NCI-H146 treated with DMSO at 0.1 percent for 48 hours (cell line): ENCODE measurements around the gene ALG10.
"Not testable (repeated sequence)": the region's sequence is repeated elsewhere in the genome, so short reads cannot be mapped to it uniquely, and the experiment has no call there.

ENCODE experiments used
- DNase-seq: peaks from one replicate; lab custom pipeline; 2025; ENCODE audit not compliant: unreplicated experiment; lab: John Stamatoyannopoulos, UW

Gene ALG10, protein sequence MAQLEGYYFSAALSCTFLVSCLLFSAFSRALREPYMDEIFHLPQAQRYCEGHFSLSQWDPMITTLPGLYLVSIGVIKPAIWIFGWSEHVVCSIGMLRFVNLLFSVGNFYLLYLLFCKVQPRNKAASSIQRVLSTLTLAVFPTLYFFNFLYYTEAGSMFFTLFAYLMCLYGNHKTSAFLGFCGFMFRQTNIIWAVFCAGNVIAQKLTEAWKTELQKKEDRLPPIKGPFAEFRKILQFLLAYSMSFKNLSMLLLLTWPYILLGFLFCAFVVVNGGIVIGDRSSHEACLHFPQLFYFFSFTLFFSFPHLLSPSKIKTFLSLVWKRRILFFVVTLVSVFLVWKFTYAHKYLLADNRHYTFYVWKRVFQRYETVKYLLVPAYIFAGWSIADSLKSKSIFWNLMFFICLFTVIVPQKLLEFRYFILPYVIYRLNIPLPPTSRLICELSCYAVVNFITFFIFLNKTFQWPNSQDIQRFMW

DNA sequence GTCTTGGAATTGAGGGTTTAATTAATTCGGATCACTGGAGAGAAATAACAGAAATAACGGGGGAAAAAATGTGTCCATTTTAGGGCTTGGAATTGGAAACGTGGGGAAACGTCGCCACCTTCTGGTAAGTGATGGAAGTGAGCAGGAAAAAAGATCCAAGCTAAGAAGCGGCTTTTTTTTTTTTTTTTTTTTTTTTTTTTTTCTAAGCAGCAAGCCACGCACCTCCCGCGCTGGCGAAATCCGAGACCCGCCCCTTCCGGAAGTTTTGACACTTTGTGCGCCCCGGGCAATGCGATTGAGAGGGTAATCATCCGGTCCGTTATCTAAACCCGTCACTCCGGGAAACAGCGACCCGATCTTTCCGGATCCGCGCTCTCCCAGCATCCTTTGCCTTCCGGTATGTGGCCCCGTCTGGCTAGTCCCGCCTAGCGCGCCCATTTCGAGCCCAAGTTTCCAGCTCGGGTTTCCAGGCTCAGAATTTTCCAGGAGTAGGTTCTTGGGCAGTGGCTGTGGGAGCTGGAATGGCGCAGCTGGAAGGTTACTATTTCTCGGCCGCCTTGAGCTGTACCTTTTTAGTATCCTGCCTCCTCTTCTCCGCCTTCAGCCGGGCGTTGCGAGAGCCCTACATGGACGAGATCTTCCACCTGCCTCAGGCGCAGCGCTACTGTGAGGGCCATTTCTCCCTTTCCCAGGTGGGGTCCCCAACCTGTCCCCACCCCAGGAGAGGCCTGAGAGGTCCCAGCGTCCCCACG is at the start of gene ALG10:
TSS of gene ALG10 (plus strand) at position 418 of the 752 bp plus-strand sequence. CDS start at position 522, 104 bp downstream.
- peak; percentile 95 for DNase-seq

DNA sequence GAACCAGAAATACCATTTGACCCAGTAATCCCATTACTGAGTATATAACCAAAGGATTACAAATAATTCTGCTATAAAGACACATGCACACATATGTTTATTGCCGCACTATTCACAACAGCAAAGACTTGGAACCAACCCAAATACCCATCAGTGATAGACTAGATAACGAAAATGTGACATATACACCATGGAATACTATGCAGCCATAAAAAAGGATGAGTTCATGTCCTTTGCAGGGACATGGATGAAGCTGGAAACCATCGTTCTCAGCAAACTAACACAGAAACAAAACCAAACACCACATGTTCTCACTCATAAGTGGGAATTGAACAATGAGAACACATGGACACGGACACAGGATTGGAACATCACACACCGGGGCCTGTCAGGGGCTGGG is 49.4 kb upstream of the ALG10 start:
- not testable (repeated sequence) for DNase-seq

DNA sequence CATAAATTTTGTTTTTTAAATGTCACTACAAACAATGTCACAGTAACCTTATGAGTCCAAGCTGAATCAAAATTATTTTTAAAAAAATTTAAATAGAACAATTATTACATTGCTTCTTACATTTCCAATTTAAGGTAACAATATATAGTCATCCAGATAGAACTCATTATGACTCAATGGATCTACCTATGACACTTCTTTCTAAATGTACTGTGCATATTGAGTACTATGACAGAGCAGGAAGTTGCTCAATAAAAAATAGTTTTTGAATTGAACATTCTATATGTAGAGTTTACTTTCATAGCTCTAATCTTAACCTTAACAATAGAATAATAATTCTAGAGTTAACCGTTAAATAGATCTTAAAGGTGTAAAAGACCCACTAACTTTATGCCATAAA is 44.4 kb upstream of the ALG10 start:
- DNase-seq, result no peak

DNA sequence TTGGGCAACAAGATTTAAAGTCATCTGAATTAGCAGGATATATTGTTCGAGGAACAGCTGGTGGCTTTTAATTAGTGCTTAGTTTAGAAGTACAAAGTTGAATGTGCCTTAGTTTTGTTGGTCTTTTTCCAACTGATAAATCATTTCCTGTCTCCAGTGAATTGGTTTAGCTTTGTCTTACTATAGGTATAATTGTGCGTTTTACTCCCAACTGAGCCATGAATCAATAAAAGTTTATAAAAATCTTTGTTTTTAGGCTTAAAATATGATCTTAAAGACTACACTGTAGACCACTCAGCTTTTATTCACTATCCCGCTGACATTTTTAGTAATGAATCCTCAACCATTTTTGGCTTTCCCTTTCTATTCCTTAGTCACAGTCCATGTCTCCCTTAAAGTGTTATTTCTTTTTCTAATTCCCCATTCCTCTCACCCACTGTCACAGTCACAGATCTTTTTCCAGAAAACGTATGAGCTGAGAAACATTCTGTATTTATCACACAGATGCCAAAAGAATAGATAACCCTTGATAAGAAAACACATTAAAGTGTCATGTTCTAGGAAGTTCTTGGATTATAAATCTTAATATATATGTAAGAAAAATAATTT is 34.0 kb upstream of the ALG10 start:
- no peak for DNase-seq

DNA sequence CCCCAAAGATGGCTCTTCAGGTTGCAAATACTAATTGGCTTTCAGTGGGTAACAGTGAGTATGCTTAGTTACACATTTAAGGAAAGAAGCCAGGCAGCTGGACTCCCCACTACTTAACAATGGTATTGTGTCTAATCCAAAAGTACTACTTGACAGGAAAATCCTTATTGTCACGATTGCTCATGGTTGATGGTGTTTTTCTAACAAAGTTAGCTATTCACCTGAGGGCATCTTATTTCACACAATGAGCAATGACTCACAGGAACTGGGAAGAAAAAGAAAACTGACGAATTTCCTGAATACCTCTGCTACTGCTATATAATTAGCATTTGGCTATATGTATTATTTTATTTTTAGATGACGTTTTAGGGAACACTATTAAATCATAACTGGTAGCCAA is 33.4 kb upstream of the ALG10 start:
- DNase-seq, result no peak

DNA sequence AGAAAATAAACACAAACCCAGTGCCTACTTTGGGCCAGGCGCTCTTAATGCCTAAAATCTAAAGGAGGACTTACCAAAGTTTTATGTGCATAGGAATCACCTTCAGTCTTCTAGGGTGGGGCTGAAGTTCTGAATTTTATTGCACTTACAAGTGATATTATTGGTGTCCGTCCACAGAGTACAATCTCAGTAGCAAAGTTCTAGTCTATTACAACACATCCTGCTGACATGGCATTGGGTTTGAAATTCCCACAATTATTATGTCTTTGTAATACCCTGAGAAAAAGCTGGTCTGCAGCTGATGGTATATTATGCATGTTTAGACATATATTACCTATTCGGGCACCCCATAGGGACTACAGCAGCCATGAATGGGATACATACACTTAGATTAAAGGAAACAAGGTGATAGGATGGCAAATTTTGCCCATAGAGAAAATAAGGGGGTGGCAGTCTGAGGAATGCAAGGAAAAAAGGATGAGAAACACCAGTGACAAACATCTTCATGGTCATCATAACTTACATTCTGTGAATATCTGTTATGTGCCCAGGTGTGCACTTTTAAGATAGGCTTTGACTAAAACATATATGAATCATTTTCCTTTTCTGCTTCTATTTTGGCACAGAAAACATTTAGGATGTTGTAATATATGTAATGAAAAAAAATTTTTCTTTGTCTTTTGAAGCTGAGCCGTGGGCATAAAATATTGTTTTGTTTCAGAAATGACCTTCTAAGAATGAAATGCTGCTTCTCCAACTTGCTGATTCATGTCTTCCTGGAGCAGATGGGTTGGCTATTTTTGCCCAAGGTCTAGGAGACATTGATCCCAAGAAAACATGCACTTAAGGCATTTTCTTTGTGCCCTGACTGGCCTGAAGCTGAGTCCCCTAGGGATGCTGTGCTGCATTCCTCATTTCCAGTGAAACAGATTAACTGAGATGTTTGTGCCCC is 27.2 kb upstream of the ALG10 start:
- DNase-seq, result no peak

DNA sequence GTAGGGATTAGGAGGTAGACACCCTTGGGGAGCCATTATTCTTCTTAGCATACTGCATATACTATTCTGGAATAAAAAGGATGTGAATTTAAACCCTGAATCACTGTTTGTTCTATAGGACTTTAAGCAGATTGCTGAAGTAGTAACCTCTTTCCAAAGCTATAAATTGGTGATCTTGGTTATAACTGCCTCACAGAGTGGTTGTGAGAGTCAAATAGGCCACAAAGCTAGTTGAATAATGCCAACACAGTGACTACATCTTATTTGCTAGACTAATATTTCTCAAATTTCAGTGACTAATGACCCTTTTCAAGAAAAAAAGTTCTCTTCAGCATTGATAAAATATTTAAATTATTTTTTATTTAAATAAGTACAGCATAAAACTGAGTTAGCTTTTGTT is 13.5 kb upstream of the ALG10 start:
- not testable (repeated sequence) for DNase-seq

DNA sequence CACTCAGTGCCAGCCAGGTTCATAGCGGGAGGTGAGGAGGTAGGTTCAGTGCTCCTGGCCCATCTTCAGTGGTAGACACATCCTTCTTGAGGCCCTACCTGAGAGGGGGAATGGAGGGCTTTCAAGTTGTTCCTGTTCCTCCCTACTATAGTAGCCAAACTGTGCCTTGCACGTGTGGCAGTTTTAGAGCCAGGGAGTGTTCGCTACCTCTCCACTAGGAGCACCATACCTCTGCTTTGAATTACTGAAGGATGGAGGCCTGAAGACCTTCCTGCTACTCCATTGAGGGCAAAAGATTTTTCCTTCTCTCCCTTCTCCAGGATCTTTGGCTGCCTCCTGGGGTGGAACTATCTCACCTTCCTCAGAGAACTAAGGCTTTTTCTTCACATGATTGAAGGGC is 5.9 kb upstream of the ALG10 start:
- DNase-seq, result no peak

DNA sequence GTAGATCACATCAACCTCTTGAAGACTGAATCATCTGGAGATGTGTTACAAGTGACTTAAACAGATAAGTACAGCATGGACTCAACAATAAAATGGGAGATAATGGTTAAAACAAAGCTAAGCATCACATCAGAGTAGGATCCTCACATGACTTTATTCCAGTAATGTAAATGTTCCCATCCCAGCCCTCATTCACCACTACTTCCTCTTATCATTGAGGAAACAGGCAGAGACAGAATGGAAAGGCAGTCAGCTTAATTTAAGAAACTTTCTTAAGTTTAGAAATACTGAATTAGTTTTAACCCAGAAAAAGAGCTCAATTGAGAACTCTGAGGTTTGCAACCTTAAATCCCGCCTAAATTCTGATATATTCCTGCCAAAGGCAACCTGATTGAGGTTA is 1.2 kb upstream of the ALG10 start:
- no peak for DNase-seq

DNA sequence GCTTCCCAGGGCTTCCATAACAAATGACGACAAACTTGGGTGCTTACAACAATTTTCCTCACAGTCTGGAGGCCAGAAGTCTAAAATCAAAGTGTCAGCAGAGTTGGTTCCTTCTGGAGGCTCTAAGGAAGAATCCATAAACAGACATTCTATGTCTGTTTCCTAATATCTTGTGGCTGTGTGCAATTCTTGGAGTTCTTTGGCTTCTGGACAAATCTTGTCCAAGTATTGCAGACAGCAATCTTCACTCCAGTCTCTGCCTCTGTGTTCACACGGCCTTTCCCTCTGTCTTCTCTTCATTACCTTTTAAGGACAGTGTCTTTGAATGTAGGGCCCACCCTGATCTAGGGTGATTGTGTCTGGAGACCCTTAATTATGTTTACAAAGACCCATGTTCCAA is 5.4 kb downstream of the ALG10 start:
- not testable (repeated sequence) for DNase-seq

DNA sequence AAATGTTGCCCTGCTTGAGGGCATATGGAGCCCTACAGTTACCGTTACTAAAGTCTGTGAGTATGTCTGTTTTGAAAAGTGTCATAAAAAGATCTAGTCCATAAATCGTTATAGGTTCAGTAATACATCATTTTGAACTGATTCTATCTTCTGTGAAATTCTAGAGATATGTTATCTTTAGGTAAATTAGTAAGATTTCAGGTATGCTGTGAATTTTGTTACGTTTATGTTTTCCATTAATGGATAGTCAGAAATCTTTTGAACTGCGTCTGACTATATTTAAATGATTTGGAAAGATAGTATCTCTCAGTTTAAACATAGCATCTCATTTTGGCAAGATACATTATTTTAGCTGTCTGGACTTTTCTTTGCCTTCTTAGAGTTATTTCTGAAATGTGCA is 8.3 kb downstream of the ALG10 start:
- DNase-seq, result no peak

DNA sequence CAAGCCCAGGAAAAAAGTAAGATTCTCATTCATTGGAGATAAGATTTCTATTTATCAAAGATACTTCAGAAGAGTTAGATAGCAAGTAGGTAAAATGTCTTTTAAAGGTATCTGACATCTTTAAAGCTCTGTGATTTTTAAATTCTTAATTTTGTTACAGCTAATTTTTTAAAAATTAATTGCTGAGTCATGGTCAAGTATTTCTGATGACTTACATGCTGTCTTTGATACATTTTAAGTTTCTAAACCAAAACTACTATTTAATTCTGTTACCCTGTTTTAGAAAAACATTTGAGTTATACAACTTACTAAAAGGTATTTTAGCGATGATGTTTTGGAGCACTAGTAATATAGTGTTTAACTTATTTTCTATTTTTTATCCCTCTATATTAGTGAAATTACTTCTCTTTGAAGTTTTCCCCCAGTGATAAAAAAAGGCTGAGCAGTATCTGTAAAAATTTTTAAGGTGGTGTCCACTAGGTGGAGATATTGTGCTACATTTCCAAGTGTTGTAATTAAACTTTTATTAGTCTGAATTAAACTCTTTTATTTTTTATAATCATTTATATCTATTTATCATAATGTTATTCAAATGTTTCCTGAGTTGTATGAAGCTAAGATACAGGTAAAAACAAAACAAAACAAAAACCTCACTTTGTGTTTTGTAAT is 11.5 kb downstream of the ALG10 start:
- peak; percentile 1 for DNase-seq

DNA sequence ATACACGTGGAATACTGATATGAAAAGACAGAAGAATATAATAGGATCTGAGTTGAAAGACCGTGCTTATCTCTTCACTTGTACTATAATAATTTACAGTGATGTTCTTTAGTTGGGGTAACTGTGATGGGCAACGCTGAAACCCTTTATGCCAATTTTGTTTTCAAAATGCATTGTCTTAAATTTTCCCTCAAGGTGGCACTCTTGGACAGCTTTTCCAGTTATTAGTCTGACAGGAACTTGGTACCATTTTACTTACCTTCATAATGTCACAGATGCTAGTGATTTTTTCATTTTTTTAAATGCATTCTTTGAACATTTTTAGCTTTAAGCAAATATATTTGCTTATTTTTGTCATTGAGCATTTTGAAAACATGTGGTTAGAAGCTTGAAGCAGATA is 16.1 kb downstream of the ALG10 start:
- not testable (repeated sequence) for DNase-seq

DNA sequence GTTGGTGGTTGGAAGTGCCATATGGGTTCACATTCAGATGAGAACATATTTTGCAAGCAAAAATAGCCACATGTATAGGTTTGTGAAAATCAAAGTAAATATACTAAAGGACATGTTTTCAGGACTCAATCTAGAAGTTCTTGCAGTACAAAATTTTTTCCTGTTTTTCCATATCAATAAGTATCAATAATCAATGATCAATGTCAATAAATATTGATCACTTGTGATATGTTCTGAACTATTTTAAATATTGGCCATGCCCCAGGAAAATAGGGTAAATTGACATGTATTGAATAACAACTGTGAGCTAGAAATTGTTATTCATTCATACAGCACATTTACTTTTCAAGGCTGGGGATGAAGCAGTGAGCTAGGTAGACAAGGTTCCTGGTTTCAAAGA is 24.3 kb downstream of the ALG10 start:
- DNase-seq, result no peak

DNA sequence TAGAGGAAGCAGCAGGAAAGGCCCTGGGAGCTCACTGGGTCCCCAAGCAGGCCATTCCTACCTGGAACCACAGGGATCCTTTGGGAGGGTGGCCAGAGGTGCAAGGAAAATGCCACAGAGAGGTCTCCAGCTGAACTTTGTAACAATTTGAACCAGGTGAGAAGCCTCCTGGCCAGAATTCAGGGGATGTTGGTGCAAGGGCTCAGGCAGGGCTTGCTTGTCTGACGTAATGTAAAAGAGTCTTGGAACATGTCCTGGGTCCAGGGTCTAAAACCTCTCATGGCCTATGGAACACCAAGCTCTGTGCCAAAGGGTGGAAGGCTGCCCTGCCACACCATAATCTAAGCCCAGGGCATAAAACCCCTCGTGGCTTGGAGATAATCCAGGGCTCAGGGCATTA is 25.6 kb downstream of the ALG10 start:
- not testable (repeated sequence) for DNase-seq

DNA sequence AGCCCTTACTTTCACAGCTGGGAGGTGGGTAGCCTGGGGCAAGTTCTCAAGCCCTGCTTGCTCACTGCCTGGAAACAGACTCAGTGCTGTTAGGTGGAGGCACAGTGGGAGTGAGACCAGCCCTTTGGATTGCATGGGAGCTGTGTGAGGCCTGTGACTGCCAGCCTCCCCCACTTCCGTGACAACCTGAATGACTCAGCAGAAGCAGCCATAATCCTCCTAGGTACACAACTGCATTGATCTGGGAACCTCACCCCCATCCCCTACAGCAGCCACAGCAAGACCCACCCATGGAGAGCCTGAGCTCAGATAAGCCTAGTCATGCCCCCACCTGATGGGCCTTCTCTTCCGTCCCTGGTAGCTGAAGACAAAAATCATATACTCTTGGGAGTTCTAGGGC is 26.4 kb downstream of the ALG10 start:
- no peak for DNase-seq

DNA sequence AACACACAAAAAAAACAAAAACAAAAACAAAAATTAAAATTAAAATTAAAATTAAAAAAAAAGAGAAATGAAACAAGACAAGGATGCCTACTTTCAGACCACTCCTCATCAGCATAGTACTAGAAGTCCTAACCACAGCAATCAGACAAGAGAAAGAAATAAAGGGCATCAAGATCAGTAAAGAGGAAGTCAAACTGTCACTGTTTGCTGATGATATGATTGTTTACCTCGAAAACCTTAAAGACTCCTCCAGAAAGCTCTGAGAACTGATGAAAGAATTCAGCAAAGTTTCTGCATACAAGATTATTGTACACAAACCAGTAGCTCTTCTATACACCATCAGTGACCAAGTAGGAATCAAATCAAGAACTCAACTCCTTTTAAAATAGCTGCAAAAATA is 29.2 kb downstream of the ALG10 start:
- no peak for DNase-seq

DNA sequence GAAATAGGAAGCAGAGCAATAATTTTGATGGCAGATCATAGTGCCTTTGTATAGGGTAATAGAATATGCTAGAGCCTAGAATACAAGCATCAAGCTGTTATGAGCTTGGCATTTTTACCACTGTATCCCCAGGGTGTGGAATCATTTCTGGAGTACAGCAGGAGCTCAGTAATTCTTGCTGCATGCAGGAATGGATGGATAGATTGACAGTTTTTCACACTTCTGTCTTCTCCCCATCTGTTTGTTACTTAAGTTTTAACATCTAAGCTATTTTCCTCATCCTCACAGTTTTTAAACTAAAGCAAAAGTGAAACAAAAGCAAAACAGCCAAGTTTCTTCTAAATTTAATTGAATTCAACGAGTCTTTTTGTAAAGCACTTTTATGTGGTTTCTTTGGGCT is 32.6 kb downstream of the ALG10 start:
- DNase-seq, result no peak
